ENCODE data around the gene LRP2. TPM values are rescaled to one million over a fixed set of nuclear protein-coding genes. Genes with fewer than 3 reads are reported as not detected.

The LRP2 gene
- total and polyA plus RNA-seq, 10 of the 15 experiments (the other 5 are each of a cell fraction or from before 2014, with no cell fraction given): 0.01 to 0.19 (median 0.06) TPM; not detected in 5

GRCh38 chr2:169108099-169108884 lies 254.0 kb downstream of the LRP2 start:
- WGBS (ENCODE audit: insufficient coverage, insufficient replicate concordance, low lambda C conversion rate, missing lambda C conversion rate): 14% methylated on average over 3 of the region's 3 CpGs
- H3K79me2 ChIP-seq (ENCODE audit: control insufficient read depth, insufficient read depth, low read length): no peaks in the 10 kb centered on the region
- H3K27ac ChIP-seq (ENCODE audit: control insufficient read depth, insufficient read depth): no peak overlapping the region
- H3K9ac ChIP-seq (ENCODE audit: control insufficient read depth, insufficient read depth, low read length): no peak overlapping the region
- no TSS peak for BruUV-seq (replicated peaks)
- in situ Hi-C loops (cut with MboI) (loop anchor here (25.0 kb wide), 1 partner anchor 804 kb away; no protein-coding TSS in a partner anchor), intact Hi-C loops (cut with micrococcal nuclease; ENCODE audit: unreplicated experiment) (no loop called here)
- TF ChIP-seq CUX1 (IDR thresholded peaks at IDR 0.05; ENCODE audit: insufficient replicate concordance, low read depth, low read length): no peak
- TF ChIP-seq SREBF1 (IDR thresholded peaks at IDR 0.05; ENCODE audit: low read length): no peak
- TF ChIP-seq STAT3 (IDR thresholded peaks at IDR 0.05; ENCODE audit: low read depth, low read length): no peak
- TF ChIP-seq MEF2A (IDR thresholded peaks at IDR 0.05; ENCODE audit: insufficient read depth, low read depth, low read length): no peak
- no peak for TF ChIP-seq ASH2L (IDR thresholded peaks at IDR 0.05; ENCODE audit: borderline replicate concordance, low read depth)
- TF ChIP-seq HDAC2 (IDR thresholded peaks at IDR 0.05): no peak
- TF ChIP-seq KDM1A (IDR thresholded peaks at IDR 0.05; ENCODE audit: borderline replicate concordance): no peak
- no peak for TF ChIP-seq DPF2 (IDR thresholded peaks at IDR 0.05)
- TF ChIP-seq NFIC (IDR thresholded peaks at IDR 0.05; ENCODE audit: low read depth, low read length): no peak
- no peak for TF ChIP-seq SP1 (IDR thresholded peaks at IDR 0.05; ENCODE audit: low read depth, low read length)
- TF ChIP-seq RCOR1 (conservative IDR thresholded peaks at IDR 0.05; ENCODE audit: low read depth, low read length): no peak
- no peak for TF ChIP-seq FOXK2 (IDR thresholded peaks at IDR 0.05)
- no peak for TF ChIP-seq SMC3 (IDR thresholded peaks at IDR 0.05; ENCODE audit: borderline replicate concordance, low read length)
- no peak for TF ChIP-seq SKIL (IDR thresholded peaks at IDR 0.05; ENCODE audit: low read depth, poor library complexity, severe bottlenecking)
- no peak for TF ChIP-seq PKNOX1 (IDR thresholded peaks at IDR 0.05)
- CTCF ChIA-PET: interaction anchor here (0.7 to 6.4 kb wide), 15 partner anchors 10 to 821 kb away, joined by 3 to 105 read pairs (median 6); no protein-coding TSS in a partner anchor
- H3K4me3 ChIP-seq: no peak overlapping the region
- H3K4me2 ChIP-seq (ENCODE audit: control insufficient read depth, insufficient read depth): no peak overlapping the region
- RAD21 ChIA-PET (ENCODE audit: unreplicated experiment): interaction anchor here (0.7 to 0.8 kb wide), 2 partner anchors 33 to 34 kb away, joined by 3 read pairs; no protein-coding TSS in a partner anchor
- H3K4me1 ChIP-seq (ENCODE audit: control insufficient read depth, insufficient read depth, low read length): 0 out of 2 replicates have a peak, but pooled peaks cover 4% of the 10 kb centered on the region
- no peaks in the 10 kb centered on the region for H3K36me3 ChIP-seq (ENCODE audit: control insufficient read depth in 2 of 2, insufficient read depth in 2 of 2, low read length in 1 of 2)
- FAIRE-seq (no peak), ATAC-seq (no peak), DNase-seq (ENCODE audit: low read depth, low spot score) (no peak)
- no peak overlapping the region for H2AFZ ChIP-seq (ENCODE audit: control insufficient read depth, low read depth, low read length)
- H4K20me1 ChIP-seq (ENCODE audit: control insufficient read depth, insufficient read depth): no peaks in the 10 kb centered on the region
- POLR2A ChIA-PET: no interaction called here
- no peaks in the 10 kb centered on the region for H3K27me3 ChIP-seq (replicated peaks in 1 of 2; ENCODE audit: control insufficient read depth in 2 of 2, insufficient read depth in 2 of 2, low read length in 1 of 2)
- no peaks in the 10 kb centered on the region for H3K9me3 ChIP-seq (replicated peaks; ENCODE audit: control insufficient read depth, insufficient read depth, low read length)
- SMC1A ChIA-PET (ENCODE audit: uncharacterized antibody, unreplicated experiment): interaction anchor here (0.6 to 3.1 kb wide), 5 partner anchors 9 to 1967 kb away, joined by 3 to 25 read pairs (median 3); no protein-coding TSS in a partner anchor

Measured in GM12878 (cell line).